ENCODE results near the gene METTL25B.

DNA sequence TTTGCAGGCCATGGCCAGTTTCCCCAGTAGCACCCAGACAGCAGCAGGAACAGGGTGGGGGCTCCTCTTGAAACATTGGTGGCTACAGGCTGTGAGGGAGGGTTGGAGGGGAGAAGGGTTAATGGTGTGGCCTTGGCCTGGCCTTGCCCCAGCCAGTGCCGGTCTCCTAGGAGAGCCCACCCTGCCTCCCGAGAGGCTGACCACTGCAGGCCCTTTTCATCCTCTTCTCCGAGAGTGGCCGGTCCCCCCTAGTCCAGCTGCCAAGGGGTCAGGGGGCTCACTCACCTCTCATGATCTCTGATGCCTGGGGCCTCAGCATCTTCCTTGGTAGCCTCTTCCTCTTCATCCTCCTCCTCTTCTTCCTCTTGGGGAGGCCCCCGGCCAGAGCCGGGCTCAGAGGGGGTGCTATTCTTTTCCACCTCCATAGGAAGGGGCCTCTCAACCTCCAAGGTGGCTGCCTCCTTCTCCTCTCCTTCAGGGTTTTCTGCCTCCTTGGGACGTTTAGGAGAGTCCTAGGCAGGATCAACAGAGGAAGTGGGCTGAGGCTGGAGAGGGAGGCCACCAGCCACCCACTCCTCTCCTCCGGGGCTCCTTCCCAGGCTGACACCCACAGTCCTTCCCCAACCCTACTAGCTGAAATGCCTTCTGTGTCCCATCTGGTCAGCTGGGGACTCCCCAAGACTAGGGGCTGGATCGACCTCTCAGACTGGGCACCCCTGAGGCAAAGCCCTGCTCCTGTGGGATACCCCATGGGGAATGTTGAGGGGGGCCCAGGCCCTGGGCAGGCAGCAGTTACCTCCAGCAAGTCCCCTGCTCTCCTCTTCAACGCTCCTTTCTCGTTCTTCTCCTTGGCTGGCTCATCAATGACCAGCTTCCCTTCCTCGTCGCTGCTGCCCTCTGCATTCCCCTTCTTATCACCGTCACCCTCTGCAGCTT lies 15.4 kb downstream of the METTL25B start:
- TF ChIP-seq, protein P1, sequence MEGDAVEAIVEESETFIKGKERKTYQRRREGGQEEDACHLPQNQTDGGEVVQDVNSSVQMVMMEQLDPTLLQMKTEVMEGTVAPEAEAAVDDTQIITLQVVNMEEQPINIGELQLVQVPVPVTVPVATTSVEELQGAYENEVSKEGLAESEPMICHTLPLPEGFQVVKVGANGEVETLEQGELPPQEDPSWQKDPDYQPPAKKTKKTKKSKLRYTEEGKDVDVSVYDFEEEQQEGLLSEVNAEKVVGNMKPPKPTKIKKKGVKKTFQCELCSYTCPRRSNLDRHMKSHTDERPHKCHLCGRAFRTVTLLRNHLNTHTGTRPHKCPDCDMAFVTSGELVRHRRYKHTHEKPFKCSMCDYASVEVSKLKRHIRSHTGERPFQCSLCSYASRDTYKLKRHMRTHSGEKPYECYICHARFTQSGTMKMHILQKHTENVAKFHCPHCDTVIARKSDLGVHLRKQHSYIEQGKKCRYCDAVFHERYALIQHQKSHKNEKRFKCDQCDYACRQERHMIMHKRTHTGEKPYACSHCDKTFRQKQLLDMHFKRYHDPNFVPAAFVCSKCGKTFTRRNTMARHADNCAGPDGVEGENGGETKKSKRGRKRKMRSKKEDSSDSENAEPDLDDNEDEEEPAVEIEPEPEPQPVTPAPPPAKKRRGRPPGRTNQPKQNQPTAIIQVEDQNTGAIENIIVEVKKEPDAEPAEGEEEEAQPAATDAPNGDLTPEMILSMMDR (IDR thresholded peaks at IDR 0.05; ENCODE audit: low read depth, low read length): no peak
- TF ChIP-seq EZH2phosphoT487 (IDR thresholded peaks at IDR 0.05; ENCODE audit: low read depth): no peak
